NCI-H82 treated with DMSO at 0.1 percent for 48 hours (cell line): ENCODE measurements around the gene MS4A12.
"Not testable (repeated sequence)": the region's sequence is repeated elsewhere in the genome, so short reads cannot be mapped to it uniquely, and the experiment has no call there.

Source experiments
- DNase-seq: peaks from one replicate; lab custom pipeline; 2025; ENCODE audit not compliant: unreplicated experiment; lab: John Stamatoyannopoulos, UW

Gene MS4A12

DNA sequence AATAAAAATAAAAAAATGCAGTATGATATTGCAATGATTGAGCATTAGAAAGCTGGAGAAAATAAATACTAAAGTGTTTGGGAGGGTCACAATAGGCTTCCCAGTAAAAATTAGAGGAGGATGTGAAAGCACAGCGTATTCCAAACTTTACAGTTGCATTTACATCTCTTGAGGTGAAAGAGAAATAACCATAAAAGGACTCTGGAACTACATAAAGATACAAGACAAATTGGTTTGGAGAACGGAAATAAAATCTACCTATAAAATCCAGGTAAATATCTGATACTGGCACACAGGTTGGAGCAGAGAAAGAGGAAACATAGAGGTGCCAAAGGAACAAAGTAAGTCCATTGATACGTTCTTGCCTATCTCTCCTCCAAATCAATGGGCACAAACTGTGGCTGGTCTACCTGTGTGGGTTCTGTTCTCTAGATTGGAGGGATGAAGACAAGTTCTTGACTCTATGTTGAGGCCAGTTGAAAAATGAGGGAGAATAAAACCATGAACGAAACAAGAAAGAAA is at the start of gene MS4A12:
TSS of gene MS4A12 (plus strand) at position 291 of the 522 bp plus-strand sequence. CDS start 4,541 bp downstream, outside the sequence.
- no peak for DNase-seq

GRCh38 chr11:60447070-60447469 is 45.5 kb upstream of the MS4A12 start:
- no peak for DNase-seq

DNA sequence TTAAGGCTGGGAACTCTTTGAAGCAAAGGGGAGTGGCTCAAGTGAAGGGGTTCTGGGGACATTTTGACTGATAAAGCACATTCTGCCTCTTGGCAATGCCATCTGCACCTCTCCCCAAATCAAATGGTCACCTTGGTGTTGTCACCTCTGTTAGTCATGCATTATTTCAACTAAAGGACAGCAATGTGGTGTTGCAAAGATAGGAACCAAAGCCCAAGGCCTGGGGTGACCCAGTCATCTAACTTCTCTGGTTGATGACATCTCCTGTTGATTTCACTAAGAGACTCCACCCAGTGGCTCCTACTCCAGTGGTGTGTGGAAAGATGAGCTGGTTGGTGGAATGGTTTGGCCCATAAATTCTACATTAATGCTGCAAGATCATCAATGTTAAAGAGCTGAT is 44.7 kb upstream of the MS4A12 start:
- DNase-seq, result no peak

- not testable (repeated sequence) for DNase-seq
These were observed 41.4 kb upstream of the MS4A12 start for GRCh38 chr11:60451185-60451584.

DNA sequence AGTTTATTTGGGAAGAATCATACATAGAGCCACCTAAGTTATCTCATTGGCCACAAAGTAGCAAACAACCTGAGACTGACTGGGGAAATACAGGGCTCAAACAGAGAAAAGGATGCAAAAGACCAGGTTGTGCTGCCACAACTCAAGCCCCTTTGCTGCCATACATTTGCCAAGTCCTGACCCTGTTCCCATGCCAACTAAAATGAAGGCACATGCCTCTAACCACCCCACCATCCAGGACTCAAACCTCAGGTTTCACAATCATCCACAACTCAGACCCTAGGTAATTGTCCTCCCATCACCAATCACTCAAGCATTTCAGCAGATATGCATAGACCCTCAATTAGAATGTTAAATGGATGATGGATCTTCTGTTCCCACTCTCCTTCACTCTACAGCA is 38.4 kb upstream of the MS4A12 start:
- no peak for DNase-seq

- DNase-seq, result no peak
These were observed 37.0 kb upstream of the MS4A12 start, which contains the start of gene MS4A1 for GRCh38 chr11:60455531-60456042. MS4A1 (plus strand) TSS chr11:60455847; CDS start chr11:60462375, 6,528 bp downstream.

DNA sequence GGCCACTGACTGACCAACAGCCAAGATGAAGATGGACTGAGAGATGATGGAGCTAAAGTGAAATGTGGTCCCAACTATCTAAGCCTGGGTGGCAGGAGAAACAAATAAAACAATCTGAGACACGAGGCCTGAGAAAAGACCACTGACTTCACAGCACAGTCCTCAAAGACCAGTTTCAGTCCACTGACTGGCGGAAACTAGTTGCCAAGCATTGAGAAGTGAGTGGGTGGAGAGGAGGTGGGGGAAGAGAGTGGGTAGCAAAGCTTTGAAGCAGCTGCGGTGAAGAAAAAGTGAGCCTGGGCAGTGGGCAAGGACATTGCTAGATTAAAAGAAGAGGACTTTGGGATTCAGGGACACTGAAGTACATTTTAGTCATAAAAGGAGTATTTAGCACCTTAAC is 35.0 kb upstream of the MS4A12 start:
- no peak for DNase-seq

DNA sequence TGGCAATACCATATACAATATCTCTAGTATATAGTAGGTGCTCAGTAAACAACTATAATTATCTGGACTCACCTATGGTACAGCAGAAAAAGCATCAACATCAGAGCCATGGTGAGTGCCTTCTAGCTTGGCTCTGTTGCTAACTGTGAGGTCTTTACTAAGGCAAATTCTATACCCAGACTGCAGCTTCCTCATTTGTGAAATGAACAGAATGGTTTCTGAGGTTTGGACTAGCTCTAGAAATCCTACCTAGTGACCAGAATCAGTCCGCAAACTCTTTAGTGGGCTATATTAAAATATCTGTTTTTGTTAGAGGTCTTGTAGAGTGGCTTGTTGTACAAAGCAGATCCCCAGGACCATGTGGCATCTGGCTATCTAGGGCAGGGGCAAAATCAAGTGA is 33.2 kb upstream of the MS4A12 start:
- DNase-seq, result no peak

DNA sequence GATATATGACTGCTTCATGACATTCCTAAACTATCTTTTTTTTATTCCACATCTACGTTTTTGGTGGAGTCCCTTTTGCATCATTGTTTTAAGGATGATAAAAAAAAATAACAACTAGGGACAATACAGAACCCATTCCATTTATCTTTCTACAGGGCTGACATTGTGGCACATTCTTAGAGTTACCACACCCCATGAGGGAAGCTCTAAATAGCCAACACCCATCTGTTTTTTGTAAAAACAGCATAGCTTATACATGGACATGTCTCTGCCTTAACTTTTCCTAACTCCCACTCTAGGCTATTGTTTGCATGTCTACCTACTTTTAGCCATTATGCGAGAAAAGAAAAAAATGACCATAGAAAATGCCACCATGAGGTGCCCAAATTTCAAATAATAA is 23.7 kb upstream of the MS4A12 start:
- no peak for DNase-seq

GRCh38 chr11:60469723-60470122 is 22.9 kb upstream of the MS4A12 start:
- DNase-seq, result no peak

DNA sequence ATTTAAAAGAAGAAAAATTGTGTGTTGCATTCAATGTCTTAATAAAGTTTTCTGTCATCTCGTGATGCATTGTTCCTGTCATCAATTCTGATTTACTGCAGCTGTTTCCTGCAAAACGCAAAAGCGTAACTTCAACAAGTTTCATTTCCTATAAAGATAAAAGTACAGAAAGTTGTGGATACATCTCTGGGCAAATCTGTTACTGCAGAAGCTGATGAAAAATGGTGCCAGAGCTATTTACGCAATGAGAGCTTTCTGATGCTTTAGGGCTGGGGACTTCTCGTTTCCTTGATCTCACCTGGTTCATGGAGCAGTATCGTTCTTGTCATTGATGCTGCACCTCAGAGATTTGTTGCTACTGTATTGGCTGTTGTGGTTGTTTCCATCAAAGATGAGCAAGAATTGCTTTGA is 15.5 kb upstream of the MS4A12 start:
- no peak for DNase-seq

- no peak for DNase-seq
These were observed 10.2 kb upstream of the MS4A12 start for GRCh38 chr11:60482361-60482760.

GRCh38 chr11:60485987-60486386 is 6.6 kb upstream of the MS4A12 start:
- DNase-seq, result peak; percentile 17

DNA sequence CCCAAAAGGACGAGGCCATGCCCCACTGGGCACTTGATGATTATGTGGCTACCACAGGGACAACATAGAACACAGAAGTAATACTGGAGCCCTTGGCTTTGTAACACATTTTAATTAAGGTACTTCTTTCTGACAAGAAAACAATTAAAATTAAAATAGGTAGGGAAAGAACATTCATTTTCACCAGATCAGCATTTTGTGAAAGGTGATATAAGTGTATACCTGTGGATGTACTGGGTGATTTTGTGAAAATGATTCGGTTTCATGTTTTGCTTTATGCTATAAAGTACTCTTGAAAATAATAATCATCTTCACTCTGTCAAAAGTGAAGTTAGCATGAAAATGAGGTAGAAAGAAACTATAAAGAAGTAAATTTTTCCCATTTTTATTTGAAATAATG is 876 bp downstream of the MS4A12 start:
- DNase-seq, result no peak

DNA sequence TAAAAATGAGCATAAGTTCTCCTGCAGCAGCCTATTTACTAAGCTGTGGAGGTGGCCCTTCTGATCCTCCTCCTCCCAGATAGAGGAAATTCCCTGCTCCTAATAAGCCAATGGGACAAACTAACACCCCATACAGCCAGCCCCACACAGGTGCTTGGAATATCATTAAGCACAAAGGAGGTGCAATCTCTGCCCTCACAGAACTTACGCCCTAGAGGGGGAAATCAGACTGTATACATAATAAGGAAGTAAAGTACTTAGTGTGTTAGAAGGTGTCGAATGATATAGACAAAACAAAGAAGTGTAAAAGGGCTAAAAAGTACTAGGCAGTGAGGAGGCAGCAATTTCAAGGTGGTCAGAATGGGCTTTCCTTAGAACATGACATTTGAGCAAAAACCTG is 5.8 kb downstream of the MS4A12 start:
- DNase-seq, result no peak

- no peak for DNase-seq
These were observed 6.3 kb downstream of the MS4A12 start for GRCh38 chr11:60498853-60499252.

DNA sequence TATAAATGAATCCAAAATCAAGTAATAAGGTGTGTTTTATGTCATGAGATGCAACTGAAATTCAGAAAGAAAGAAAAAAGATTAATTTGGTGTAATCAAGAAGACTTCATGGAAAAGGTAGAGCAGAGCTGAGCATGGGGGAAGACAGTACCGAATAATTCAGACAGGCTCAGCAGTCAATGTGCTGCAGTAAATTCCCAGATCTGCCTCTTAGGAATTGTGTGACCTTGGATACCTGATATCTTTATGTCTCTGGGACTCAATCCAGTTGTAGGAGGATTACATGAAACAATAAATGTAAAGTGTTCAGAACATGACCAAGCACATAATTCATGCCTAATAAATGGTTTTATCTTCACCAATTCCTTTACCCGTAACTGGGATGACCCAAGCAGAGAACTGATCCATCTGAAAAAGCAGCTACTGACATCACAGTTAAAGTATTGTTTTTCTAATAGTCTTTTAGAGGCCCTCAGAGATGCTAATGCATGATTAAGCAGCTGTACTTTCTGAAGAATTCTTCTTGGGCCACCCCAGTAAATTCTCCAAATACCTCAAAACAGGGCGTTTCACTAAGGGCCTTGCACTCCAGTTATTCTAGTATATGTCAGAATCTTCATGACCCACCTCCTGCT is 7.8 kb downstream of the MS4A12 start:
- DNase-seq, result no peak

DNA sequence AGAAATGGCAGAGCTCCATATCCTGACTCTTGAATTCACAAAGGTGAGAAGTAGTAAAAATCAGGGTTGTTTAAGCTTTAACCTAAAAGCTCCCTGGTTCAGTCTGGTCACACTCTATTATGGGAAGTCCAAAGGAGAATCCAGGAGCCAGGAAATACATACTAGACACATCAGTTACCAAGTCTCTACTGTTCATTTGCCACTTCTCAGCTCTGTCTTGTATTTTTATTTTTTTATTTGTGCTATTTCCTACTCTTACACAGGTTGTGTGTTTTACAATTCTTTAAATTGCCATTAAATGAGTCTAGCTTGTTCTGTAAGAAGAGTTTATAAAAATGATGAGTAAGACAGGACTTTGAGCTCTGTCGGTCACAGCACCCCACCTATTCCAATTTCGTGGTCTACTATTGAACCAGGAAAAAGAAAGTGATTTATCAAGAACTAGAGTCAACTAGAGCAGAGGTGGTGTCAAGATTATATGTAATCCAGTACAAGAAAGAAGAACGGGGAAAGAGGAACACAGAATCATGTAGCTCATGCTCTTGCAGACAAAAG is 9.7 kb downstream of the MS4A12 start:
- no peak for DNase-seq

- no peak for DNase-seq
These were observed 11.8 kb downstream of the MS4A12 start for GRCh38 chr11:60504219-60504905.

GRCh38 chr11:60509609-60510008 is 17.0 kb downstream of the MS4A12 start:
- not testable (repeated sequence) for DNase-seq

- DNase-seq, result not testable (repeated sequence)
These were observed 17.6 kb downstream of the MS4A12 start for GRCh38 chr11:60510209-60510608.

- DNase-seq, result no peak
These were observed 18.8 kb downstream of the MS4A12 start for GRCh38 chr11:60511393-60511792.
